Astrocyte (in vitro differentiated cells and primary cell): ENCODE measurements around the gene KCNN3. TPM values are rescaled to one million over a fixed set of nuclear protein-coding genes. Genes with fewer than 3 reads are reported as not detected.

Experiments
- DNase-seq: peaks from one replicate; pipeline ENCODE4 v3.0.0-alpha.2; 2010; ENCODE audit warnings: low read depth
- FAIRE-seq: peaks from 2 replicates; lab custom pipeline; 2011; peaks lifted over from hg19 to GRCh38; lab: Jason Lieb, UNC
- H2AFZ ChIP-seq: 2 replicates; pipeline ENCODE4 v1.6.0; 2012; ENCODE audit warnings: low read depth, low read length, inconsistent platforms
- H3K27ac ChIP-seq: 2 replicates; pipeline ENCODE4 v1.5.1; 2011; ENCODE audit warnings: low read depth, low read length, inconsistent platforms
- H3K27me3 ChIP-seq: 2 replicates; pipeline ENCODE4 v1.6.0; 2011; ENCODE audit warnings: low read length, inconsistent platforms; ENCODE audit not compliant: insufficient read depth
- H3K36me3 ChIP-seq: 2 replicates; pipeline ENCODE4 v1.5.1; 2011; ENCODE audit warnings: low read length, inconsistent platforms; ENCODE audit not compliant: insufficient read depth
- H3K4me1 ChIP-seq: 2 replicates; pipeline ENCODE4 v1.5.1; 2011; ENCODE audit warnings: low read length, inconsistent platforms; ENCODE audit not compliant: insufficient read depth
- H3K4me2 ChIP-seq: 2 replicates; pipeline ENCODE4 v1.6.0; 2012; ENCODE audit warnings: low read length, inconsistent platforms
- H3K4me3 ChIP-seq: 2 replicates; pipeline ENCODE4 v1.5.1; 2011; ENCODE audit warnings: low read depth, mild to moderate bottlenecking, low read length, inconsistent platforms; ENCODE audit not compliant: insufficient read depth
- H3K79me2 ChIP-seq: 2 replicates; pipeline ENCODE4 v1.6.0; 2012; ENCODE audit warnings: mild to moderate bottlenecking, low read length, inconsistent platforms; ENCODE audit not compliant: insufficient read depth
- H3K9ac ChIP-seq: 2 replicates; pipeline ENCODE4 v1.6.0; 2012; ENCODE audit warnings: mild to moderate bottlenecking, low read length, inconsistent platforms
- H3K9me3 ChIP-seq: 2 replicates; pipeline ENCODE4 v1.5.1; 2012; ENCODE audit warnings: low read depth, mild to moderate bottlenecking, low read length, inconsistent platforms; ENCODE audit not compliant: insufficient read depth
- H4K20me1 ChIP-seq: 2 replicates; pipeline ENCODE4 v1.6.0; 2012; ENCODE audit warnings: low read length, inconsistent platforms; ENCODE audit not compliant: insufficient read depth
- H3K27ac Mint-ChIP-seq: one replicate; pipeline ENCODE4 v1.8.0; 2021; ENCODE audit warnings: mild to moderate bottlenecking, mixed read lengths; ENCODE audit not compliant: unreplicated experiment
- H3K27me3 Mint-ChIP-seq: one replicate; pipeline ENCODE4 v1.8.0; 2021; ENCODE audit warnings: low read depth, mixed read lengths; ENCODE audit not compliant: unreplicated experiment
- H3K36me3 Mint-ChIP-seq: one replicate; pipeline ENCODE4 v1.8.0; 2021; ENCODE audit warnings: low read depth, mixed read lengths; ENCODE audit not compliant: unreplicated experiment
- H3K4me1 Mint-ChIP-seq: one replicate; pipeline ENCODE4 v1.8.0; 2021; ENCODE audit warnings: low read depth, mixed read lengths; ENCODE audit not compliant: unreplicated experiment
- H3K4me3 Mint-ChIP-seq: one replicate; pipeline ENCODE4 v1.8.0; 2021; ENCODE audit warnings: mild to moderate bottlenecking, moderate library complexity, mixed read lengths; ENCODE audit not compliant: unreplicated experiment
- H3K9me3 Mint-ChIP-seq: one replicate; pipeline ENCODE4 v1.8.0; 2021; ENCODE audit warnings: mild to moderate bottlenecking, mixed read lengths; ENCODE audit not compliant: unreplicated experiment
- CTCF ChIP-seq: IDR thresholded peaks from 2 replicates; pipeline ENCODE4 v1.5.1; 2011; ENCODE audit warnings: low read depth, mild to moderate bottlenecking, inconsistent platforms, low read length, moderate library complexity; ENCODE audit not compliant: insufficient read depth
- EZH2 ChIP-seq: IDR thresholded peaks from 2 replicates; pipeline ENCODE4 v1.6.1; 2012; ENCODE audit warnings: mild to moderate bottlenecking, low read length, inconsistent platforms; ENCODE audit not compliant: insufficient read depth
- total RNA-seq: library from RNA; stranded (reverse); gene quantifications from 2 replicates; pipeline ENCODE4 v1.2.1, GENCODE V29; 2021

Gene KCNN3
- total RNA-seq, 1 donor from 2014 or later = 0.66 TPM

- Histone ChIP-seq H3K27ac (no peak overlapping the region), H3K9ac (no peak overlapping the region), H3K4me2 (no peak overlapping the region), H3K36me3 (no peaks in the 10 kb centered on the region), H3K4me3 (no peak overlapping the region), H4K20me1 (no peaks in the 10 kb centered on the region), H2AFZ (no peak overlapping the region), H3K4me1 (peaks cover 9% of the 10 kb centered on the region), H3K27me3 (peaks cover 12% of the 10 kb centered on the region), H3K79me2 (no peaks in the 10 kb centered on the region), H3K9me3 (no peaks in the 10 kb centered on the region)
- H3K27ac Mint-ChIP-seq = no peak overlapping the region
- H3K4me1 Mint-ChIP-seq = peaks cover 10% of the 10 kb centered on the region
- no peaks in the 10 kb centered on the region for H3K9me3 Mint-ChIP-seq
- DNase-seq (no peak), FAIRE-seq (no peak)
- no peak for TF ChIP-seq EZH2
- no peak for TF ChIP-seq CTCF
- no peaks in the 10 kb centered on the region for H3K36me3 Mint-ChIP-seq
- no peak overlapping the region for H3K4me3 Mint-ChIP-seq
- peaks cover 26% of the 10 kb centered on the region for H3K27me3 Mint-ChIP-seq
These were observed 81.2 kb downstream of the KCNN3 start for GRCh38 chr1:154788886-154789285.

- Histone ChIP-seq H3K9ac (no peak overlapping the region), H3K27ac (no peak overlapping the region), H3K79me2 (no peaks in the 10 kb centered on the region), H3K4me3 (no peak overlapping the region), H3K27me3 (peaks cover 12% of the 10 kb centered on the region), H4K20me1 (no peaks in the 10 kb centered on the region), H2AFZ (no peak overlapping the region), H3K4me1 (peaks cover 9% of the 10 kb centered on the region), H3K4me2 (no peak overlapping the region), H3K36me3 (no peaks in the 10 kb centered on the region), H3K9me3 (no peaks in the 10 kb centered on the region)
- no peaks in the 10 kb centered on the region for H3K36me3 Mint-ChIP-seq
- no peak for DNase-seq
- no peak overlapping the region for H3K27ac Mint-ChIP-seq
- H3K9me3 Mint-ChIP-seq = no peaks in the 10 kb centered on the region
- H3K4me3 Mint-ChIP-seq = no peak overlapping the region
- peaks cover 10% of the 10 kb centered on the region for H3K4me1 Mint-ChIP-seq
- TF ChIP-seq CTCF (no peak), EZH2 (no peak)
- peaks cover 25% of the 10 kb centered on the region for H3K27me3 Mint-ChIP-seq
- no peak for FAIRE-seq
These were observed 81.8 kb downstream of the KCNN3 start for GRCh38 chr1:154788110-154788870.
